Activated CD8-positive, alpha-beta memory T cell treated with anti-CD3 and anti-CD28 coated beads for 36 hours (primary cell): ENCODE measurements around the gene MEPCE. TPM values are rescaled to one million over a fixed set of nuclear protein-coding genes. Genes with fewer than 3 reads are reported as not detected.

Experiments
- CTCF ChIA-PET: fragments of 350-600 bp; sonication (Branson Sonifier 250); formaldehyde crosslinking; loops from one replicate; lab custom pipeline; 2021; ENCODE audit warnings: antibody characterized with exemption; lab: Charles Lee
- POLR2A ChIA-PET: fragments of 350-600 bp; sonication (Branson Sonifier 250); formaldehyde crosslinking; loops from one replicate; lab custom pipeline; 2021; ENCODE audit warnings: antibody characterized with exemption; lab: Charles Lee
- total RNA-seq, 2 experiments: library from RNA; stranded (reverse); gene quantifications; one replicate each; pipeline ENCODE4 v1.2.3, GENCODE V29; 2021

MEPCE gene
- total RNA-seq, 2 experiments from 2014 or later: 69.9 to 70.3 TPM

DNA sequence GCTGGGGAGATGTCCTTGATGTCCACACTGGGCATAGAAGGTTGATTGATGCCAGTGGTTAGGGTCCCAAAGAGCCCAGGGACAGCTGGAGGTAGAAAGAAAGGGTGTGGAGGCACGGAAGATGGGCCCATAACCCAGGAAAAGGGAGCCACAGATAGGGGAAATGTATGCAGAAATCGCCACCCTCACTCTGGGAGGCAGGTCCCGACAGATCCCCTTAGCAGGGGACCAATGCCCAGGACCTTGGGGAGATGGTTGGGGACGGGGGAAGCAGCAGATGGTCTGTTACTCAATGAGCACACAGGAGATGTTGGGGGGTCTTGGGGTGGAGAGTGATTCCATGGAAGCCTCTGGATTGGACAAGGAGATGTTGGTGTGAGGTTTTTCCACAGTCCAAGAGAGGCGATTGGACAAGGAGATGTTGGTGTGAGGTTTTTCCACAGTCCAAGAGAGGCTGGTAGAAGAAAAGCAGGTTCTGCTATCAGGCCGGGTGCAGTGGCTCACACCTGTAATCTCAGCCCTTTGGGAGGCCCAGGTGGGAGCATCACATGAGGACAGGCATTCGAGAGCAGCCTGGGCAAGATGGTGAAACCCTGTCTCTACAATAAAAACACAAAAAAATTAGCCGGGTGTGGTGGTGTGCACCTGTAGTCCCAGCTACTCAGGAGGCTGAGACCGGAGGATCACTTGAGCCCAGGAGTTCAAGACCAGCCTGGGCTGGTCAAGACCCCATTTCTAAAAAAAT, 13.6 kb downstream of the MEPCE start:
- POLR2A ChIA-PET: interaction anchor here (0.7 kb wide), 1 partner anchor 1064 kb away, joined by 7 read pairs; no protein-coding TSS in a partner anchor
- CTCF ChIA-PET: no interaction called here

- ChIA-PET CTCF (no interaction called here), POLR2A (interaction anchor here (0.6 kb wide), 1 partner anchor 15 kb away, joined by 5 read pairs; the partner anchor contains the start of gene MEPCE)
These were observed 15.0 kb downstream of the MEPCE start for GRCh38 chr7:100444311-100445278.

GRCh38 chr7:100446040-100446439, 16.4 kb downstream of the MEPCE start:
- ChIA-PET POLR2A (no interaction called here), CTCF (interaction anchor here (0.7 to 2.8 kb wide), 5 partner anchors 9 to 39 kb away, joined by 3 to 9 read pairs (median 7); partner anchors contain the start of genes NYAP1 and PPP1R35)

DNA sequence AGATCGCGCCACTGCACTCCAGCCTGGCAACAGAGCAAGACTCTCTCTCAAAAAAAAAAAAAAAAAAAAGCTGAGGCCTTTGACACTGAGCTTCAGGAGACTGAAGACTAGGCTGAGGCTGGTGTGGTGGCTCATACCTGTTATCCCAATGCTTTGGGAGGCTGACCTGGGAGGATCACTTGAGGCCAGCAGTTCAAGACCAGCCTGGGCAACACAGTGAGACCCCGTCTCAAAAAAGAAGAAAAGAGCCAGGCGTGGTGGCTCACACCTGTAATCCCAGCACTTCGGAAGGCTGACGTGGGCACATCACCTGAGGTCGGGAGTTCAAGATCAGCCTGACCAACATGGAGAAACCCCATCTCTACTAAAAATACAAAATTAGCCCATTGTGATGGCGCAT, 17.7 kb downstream of the MEPCE start:
- ChIA-PET POLR2A (interaction anchor here (0.6 kb wide), 1 partner anchor 253 kb away, joined by 3 read pairs; no protein-coding TSS in a partner anchor), CTCF (interaction anchor here (0.6 to 2.8 kb wide), 4 partner anchors 10 to 105 kb away, joined by 3 to 8 read pairs (median 3); partner anchors contain the start of genes PPP1R35 and TSC22D4)

DNA sequence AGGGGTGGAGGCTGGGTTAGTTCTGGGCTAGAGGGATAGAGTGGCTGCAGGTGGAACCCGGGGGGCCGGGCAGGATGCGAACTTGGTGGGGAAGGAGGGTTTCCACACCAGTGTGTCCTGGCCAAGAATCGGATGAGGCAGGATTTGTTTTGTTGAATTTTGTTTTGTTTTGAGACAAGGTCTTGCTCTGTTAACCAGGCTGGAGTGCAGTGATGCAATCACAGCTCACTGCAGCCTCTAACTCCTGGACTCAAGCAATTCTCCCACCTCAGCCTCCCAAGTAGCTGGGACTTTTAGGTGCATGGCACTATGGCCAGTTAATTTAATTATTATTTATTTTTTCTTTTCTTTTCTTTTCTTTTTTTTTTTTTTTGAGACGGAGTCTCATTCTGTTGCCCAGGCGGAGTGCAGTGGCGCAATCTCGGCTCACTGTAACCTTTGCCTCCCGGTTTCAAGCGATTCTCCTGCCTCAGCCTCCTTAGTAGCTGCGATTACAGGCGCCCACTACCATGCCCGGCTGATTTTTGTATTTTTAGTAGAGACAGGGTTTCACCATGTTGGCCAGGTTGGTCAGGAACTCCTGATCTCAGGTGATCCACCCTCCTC, 19.7 kb downstream of the MEPCE start:
- CTCF ChIA-PET: interaction anchor here (0.6 to 1.7 kb wide), 9 partner anchors 14 to 1639 kb away, joined by 3 to 4 read pairs (median 3); partner anchors contain the start of genes NYAP1 and ZCWPW1
- POLR2A ChIA-PET: interaction anchor here (0.6 kb wide), 1 partner anchor 19 kb away, joined by 3 read pairs; no protein-coding TSS in a partner anchor

DNA sequence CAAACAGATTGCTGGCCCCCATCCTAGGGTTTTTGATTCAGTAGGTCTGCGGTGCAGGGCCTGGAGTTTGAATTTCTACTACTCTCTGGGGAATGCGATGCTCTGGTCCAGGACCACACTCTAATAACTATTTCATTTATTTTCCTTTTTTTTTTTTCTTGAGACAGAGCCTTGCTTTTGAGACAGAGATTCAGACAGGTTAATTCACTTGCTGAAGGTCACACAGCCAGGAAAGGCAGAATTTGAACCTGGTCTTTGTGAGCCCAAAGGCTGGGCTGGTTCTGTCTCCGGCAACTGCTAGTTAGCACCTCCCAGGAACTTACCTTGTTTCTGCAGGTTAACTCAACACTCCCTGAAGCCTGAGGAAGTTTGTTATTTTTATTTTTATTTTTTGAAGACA, 22.9 kb downstream of the MEPCE start:
- POLR2A ChIA-PET: interaction anchor here (0.6 kb wide), 1 partner anchor 301 kb away, joined by 6 read pairs; no protein-coding TSS in a partner anchor
- CTCF ChIA-PET: interaction anchor here (0.6 kb wide), 1 partner anchor 273 kb away, joined by 3 read pairs; no protein-coding TSS in a partner anchor

DNA sequence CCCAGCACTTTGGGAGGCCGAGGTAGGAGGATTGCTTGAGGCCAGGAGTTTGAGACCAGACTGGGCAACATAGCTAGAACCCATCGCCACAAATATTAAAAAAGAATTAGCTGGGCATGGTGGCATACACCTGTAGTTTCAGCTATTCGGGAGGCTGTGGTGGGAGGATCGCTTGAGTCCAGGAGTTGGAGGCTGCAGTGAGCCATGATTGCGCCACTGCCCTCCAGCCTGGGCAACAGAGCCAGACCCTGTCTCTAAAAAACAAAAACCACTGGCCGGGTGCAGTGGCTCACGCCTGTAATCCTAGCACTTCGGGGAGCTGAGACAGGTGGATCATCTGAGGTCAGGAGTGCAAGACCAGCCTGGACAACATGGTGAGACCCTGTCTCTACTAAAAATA, 24.2 kb downstream of the MEPCE start:
- ChIA-PET CTCF (interaction anchor here (1.2 kb wide), 1 partner anchor 106 kb away, joined by 5 read pairs; no protein-coding TSS in a partner anchor), POLR2A (interaction anchor here (1.0 to 1.1 kb wide), 2 partner anchors 11 to 19 kb away, joined by 3 read pairs; no protein-coding TSS in a partner anchor)

- ChIA-PET CTCF (interaction anchor here (0.9 to 1.2 kb wide), 3 partner anchors 14 to 20 kb away, joined by 3 to 4 read pairs (median 4); no protein-coding TSS in a partner anchor), POLR2A (no interaction called here)
These were observed 25.6 kb downstream of the MEPCE start for GRCh38 chr7:100455206-100455605.

DNA sequence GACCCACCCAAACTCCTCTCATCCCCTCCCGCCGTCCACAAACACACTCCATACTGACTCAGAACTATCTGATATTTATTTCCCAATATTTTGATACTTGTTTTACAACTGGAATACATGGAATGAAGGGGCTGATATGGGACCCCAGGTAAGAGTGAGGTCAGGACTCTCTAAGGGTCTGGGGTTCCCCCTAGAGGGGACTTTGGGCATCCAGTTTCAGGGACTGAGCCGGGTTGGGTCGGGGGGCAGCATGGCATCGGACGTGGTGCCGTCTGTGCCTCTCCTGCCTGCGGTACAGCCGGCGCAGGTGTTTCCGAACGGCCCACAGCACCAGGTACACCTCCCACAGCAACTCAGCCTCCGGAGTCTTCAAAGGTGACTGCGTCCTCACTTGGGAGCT, 26.9 kb downstream of the MEPCE start:
- ChIA-PET POLR2A (no interaction called here), CTCF (interaction anchor here (1.1 to 1.2 kb wide), 2 partner anchors 13 to 21 kb away, joined by 3 to 4 read pairs; no protein-coding TSS in a partner anchor)

GRCh38 chr7:100457033-100457432, 27.4 kb downstream of the MEPCE start:
- CTCF ChIA-PET: no interaction called here
- POLR2A ChIA-PET: no interaction called here

DNA sequence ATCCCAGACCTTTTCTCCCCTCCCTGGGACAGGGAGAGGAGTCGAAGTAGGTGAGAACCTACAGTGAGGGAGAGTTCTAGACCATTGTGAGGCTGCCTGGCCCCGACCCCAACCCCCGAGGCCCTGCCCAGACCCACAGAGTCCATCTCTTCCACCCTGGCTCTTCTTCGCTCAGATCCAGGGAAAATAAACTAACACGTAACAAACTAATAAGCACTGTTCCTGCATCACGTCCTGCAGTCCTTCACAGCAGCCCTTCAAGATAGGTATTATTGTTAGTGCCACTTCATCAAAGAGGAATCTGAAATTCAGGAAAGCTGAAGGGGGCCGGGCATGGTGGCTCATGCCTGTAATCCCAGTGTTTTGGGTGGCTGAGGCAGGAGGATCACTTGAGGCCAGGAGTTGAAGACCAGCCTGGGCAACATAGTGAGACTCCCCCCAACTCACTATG, 34.6 kb downstream of the MEPCE start, which contains the start of gene SPACDR:
SPACDR (minus strand) TSS at position 51 of the 451 bp plus-strand sequence. CDS start 235 bp downstream, outside the sequence.
- CTCF ChIA-PET: interaction anchor here (1.4 kb wide), 1 partner anchor 14 kb away, joined by 3 read pairs; no protein-coding TSS in a partner anchor
- POLR2A ChIA-PET: no interaction called here

DNA sequence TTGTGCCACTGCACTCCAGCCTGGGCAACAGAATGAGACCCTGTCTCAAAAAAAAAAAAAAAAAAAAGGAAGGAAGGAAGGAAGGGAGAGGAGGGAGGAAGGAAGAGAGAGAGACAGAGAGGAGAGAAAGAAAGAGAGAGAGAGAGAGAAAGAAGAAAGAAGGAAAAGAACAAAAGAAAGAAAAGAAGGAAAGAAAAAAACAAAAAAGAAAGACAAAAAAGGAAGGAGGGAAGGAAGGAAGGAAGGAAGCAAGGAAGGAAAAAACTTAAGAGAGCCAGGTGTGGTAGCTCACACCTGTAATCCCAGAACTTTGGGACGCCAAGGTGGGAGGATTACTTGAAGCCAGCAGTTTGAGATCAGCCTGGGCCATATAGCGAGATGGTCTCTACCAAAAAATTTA, 35.2 kb downstream of the MEPCE start:
- POLR2A ChIA-PET: interaction anchor here (0.8 kb wide), 1 partner anchor 11 kb away, joined by 3 read pairs; no protein-coding TSS in a partner anchor
- CTCF ChIA-PET: interaction anchor here (0.7 to 0.8 kb wide), 2 partner anchors 57 to 280 kb away, joined by 3 read pairs; no protein-coding TSS in a partner anchor

GRCh38 chr7:100465299-100465698, 35.7 kb downstream of the MEPCE start:
- POLR2A ChIA-PET: interaction anchor here (0.8 to 1.0 kb wide), 3 partner anchors 12 to 26 kb away, joined by 3 to 4 read pairs (median 4); partner anchors contain the start of gene TSC22D4
- CTCF ChIA-PET: interaction anchor here (0.7 to 0.8 kb wide), 2 partner anchors 58 to 279 kb away, joined by 3 read pairs; no protein-coding TSS in a partner anchor

- ChIA-PET POLR2A (interaction anchor here (0.8 to 1.0 kb wide), 3 partner anchors 12 to 27 kb away, joined by 3 to 4 read pairs (median 4); partner anchors contain the start of gene TSC22D4), CTCF (interaction anchor here (0.8 kb wide), 1 partner anchor 58 kb away, joined by 3 read pairs; no protein-coding TSS in a partner anchor)
These were observed 36.2 kb downstream of the MEPCE start for GRCh38 chr7:100465702-100466311.

- ChIA-PET CTCF (interaction anchor here (1.0 kb wide), 1 partner anchor 10 kb away, joined by 4 read pairs; no protein-coding TSS in a partner anchor), POLR2A (interaction anchor here (0.6 kb wide), 1 partner anchor 88 kb away, joined by 8 read pairs; no protein-coding TSS in a partner anchor)
These were observed 37.3 kb downstream of the MEPCE start for GRCh38 chr7:100466653-100467605.
